ENCODE data around the gene PRH2. TPM values are rescaled to one million over a fixed set of nuclear protein-coding genes. Genes with fewer than 3 reads are reported as not detected.
A peak's percentile ranks its signal among the peaks of the same experiment; 100 is the strongest.

The PRH2 gene
- total RNA-seq, 1 donor from 2014 or later, result not detected

- no peak for DNase-seq (ENCODE audit: low read depth)
- H3K4me3 ChIP-seq (ENCODE audit: low read depth, low read length), result no peak overlapping the region
- TF ChIP-seq, protein P1, sequence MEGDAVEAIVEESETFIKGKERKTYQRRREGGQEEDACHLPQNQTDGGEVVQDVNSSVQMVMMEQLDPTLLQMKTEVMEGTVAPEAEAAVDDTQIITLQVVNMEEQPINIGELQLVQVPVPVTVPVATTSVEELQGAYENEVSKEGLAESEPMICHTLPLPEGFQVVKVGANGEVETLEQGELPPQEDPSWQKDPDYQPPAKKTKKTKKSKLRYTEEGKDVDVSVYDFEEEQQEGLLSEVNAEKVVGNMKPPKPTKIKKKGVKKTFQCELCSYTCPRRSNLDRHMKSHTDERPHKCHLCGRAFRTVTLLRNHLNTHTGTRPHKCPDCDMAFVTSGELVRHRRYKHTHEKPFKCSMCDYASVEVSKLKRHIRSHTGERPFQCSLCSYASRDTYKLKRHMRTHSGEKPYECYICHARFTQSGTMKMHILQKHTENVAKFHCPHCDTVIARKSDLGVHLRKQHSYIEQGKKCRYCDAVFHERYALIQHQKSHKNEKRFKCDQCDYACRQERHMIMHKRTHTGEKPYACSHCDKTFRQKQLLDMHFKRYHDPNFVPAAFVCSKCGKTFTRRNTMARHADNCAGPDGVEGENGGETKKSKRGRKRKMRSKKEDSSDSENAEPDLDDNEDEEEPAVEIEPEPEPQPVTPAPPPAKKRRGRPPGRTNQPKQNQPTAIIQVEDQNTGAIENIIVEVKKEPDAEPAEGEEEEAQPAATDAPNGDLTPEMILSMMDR (conservative IDR thresholded peaks at IDR 0.05; ENCODE audit: low read depth, low read length), result peak; percentile 19
Measured at GRCh38 chr12:10901427-10901826, 27.6 kb upstream of the PRH2 start.

DNA sequence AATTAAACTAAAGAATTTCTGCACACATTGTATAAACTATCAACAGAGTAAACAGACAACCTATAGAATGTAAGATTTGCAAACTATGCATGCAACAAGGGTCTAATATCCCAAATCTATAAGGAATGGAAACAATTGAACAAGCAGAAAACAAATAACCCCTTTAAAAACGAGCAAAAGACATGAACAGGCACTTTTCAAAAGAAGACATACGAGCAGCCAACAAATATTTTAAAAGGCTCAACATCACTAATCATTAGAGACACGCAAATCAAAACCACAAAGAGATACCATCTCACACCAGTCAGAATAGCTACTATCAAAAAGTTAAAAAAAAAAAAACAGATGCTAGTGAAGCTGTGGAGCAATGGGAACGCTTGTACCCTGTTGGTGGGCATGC, 24.4 kb upstream of the PRH2 start:
- H3K4me3 ChIP-seq (ENCODE audit: low read depth, low read length), result no peak overlapping the region
- TF ChIP-seq, protein P1 (conservative IDR thresholded peaks at IDR 0.05; ENCODE audit: low read depth, low read length), result no peak
- DNase-seq (ENCODE audit: low read depth), result no peak

- no peak for DNase-seq (ENCODE audit: low read depth)
- H3K4me3 ChIP-seq (ENCODE audit: low read depth, low read length), result no peak within 1 kb of the TSS
- TF ChIP-seq, protein P1 (conservative IDR thresholded peaks at IDR 0.05; ENCODE audit: low read depth, low read length), result no peak
Measured at GRCh38 chr12:10909462-10909861, 19.6 kb upstream of the PRH2 start, which contains the start of gene TAS2R13. TSS of gene TAS2R13 (minus strand) at chr12:10909562. CDS start at chr12:10909298, 264 bp downstream.

DNA sequence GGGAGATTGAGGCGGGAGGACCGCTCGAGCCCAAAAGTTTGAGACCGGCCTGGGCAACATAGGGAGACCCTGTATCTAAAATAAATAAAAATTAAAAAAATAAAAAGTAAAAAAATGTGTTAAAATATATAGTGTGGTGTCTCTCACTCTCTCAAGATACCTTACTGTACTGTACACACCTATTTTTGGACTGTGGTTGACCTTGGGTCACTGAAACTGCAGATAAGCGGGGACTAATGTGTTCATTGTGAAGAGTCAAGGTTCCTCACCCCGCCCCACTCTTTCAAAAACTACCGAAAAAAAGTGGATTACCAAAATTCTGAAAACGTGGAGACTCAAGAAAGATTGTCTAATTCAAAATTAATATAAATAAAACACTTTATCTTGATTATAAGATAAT, 18.7 kb upstream of the PRH2 start:
- no peak for DNase-seq (ENCODE audit: low read depth)
- TF ChIP-seq, protein P1 (conservative IDR thresholded peaks at IDR 0.05; ENCODE audit: low read depth, low read length), result no peak
- no peak overlapping the region for H3K4me3 ChIP-seq (ENCODE audit: low read depth, low read length)

DNA sequence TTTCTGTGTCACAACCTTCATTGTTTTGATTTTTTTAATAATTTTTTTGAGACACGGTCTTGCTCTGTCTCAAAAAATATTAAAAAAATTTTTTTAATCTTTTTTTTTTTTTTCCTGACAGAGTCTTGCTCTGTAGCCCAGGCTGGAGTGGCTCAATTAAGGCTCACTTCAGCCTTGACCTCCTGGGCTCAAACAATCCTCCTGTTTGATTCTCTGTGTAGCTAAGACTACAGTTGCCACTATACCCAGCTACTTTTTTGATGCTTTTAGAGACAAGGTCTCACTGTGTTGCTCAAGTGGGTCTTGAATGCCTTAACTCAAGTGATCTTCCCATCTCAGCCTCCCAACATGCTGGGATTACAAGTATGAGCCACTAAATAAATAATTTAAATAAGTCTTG, 9.2 kb upstream of the PRH2 start:
- DNase-seq (ENCODE audit: low read depth), result no peak
- no peak overlapping the region for H3K4me3 ChIP-seq (ENCODE audit: low read depth, low read length)
- TF ChIP-seq, protein P1 (conservative IDR thresholded peaks at IDR 0.05; ENCODE audit: low read depth, low read length), result no peak

DNA sequence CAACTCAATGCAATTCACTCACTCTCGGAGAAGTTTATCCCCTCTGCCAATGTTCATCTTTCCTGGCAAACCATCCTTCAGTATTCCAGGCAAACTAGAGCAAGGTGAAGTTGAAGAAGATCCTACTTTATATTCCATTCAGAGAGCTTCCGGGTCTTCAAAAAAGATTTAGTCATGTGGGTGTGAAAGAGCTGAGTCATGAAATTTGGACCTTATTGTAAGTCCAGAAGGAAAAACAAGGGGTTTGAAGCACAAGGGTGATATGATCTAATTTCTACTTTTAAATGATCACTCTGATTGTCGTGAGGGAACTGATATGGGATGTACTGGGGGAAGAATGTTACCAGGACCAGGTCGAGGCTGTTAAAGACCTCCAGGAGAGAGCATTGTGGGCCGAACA, 2.8 kb upstream of the PRH2 start:
- TF ChIP-seq, protein P1 (conservative IDR thresholded peaks at IDR 0.05; ENCODE audit: low read depth, low read length), result no peak
- no peak overlapping the region for H3K4me3 ChIP-seq (ENCODE audit: low read depth, low read length)
- no peak for DNase-seq (ENCODE audit: low read depth)

GRCh38 chr12:10936506-10936905, 7.5 kb downstream of the PRH2 start:
- DNase-seq (ENCODE audit: low read depth), result no peak
- TF ChIP-seq, protein P1 (conservative IDR thresholded peaks at IDR 0.05; ENCODE audit: low read depth, low read length), result no peak
- H3K4me3 ChIP-seq (ENCODE audit: low read depth, low read length), result no peak overlapping the region

Measured in epithelial cell of proximal tubule (primary cell).